ENCODE results near the gene SLC35F5.

- TF ChIP-seq MAX (IDR thresholded peaks at IDR 0.05), result no peak
- no peak for TF ChIP-seq REST (IDR thresholded peaks at IDR 0.05)
- no peak for TF ChIP-seq NR3C1 (IDR thresholded peaks at IDR 0.05)
- no peak for TF ChIP-seq JUNB (IDR thresholded peaks at IDR 0.05)
- no peak for TF ChIP-seq ZNF302 (CRISPR knock-in tag; IDR thresholded peaks at IDR 0.05)
- no peak for TF ChIP-seq CTCF (IDR thresholded peaks at IDR 0.05)
- TF ChIP-seq POLR2A (IDR thresholded peaks at IDR 0.05; ENCODE audit: low read length), result no peak
- TF ChIP-seq CBX8 (IDR thresholded peaks at IDR 0.05), result no peak
Measured at GRCh38 chr2:113770929-113771328, 14.5 kb upstream of the SLC35F5 start.

Data from A549 (cell line).